Caki2 (cell line): ENCODE measurements around the gene ERICH6. TPM values are rescaled to one million over a fixed set of nuclear protein-coding genes. Genes with fewer than 3 reads are reported as not detected.
A peak's percentile ranks its signal among the peaks of the same experiment; 100 is the strongest.

Experiments
- DNase-seq: peaks from one replicate; pipeline ENCODE4 v3.0.0-alpha.2; 2015; ENCODE audit warnings: low read depth
- in situ Hi-C: cut with HindIII; loops from 2 replicates; pipeline ENCODE4 v1.10.0; 2016; ENCODE audit warnings: low sequenced_read_pairs, low pct_unique_long_range_greater_than_20kb, mixed read lengths
- total RNA-seq: library from RNA; depleted of rRNA; stranded (reverse); fragments of >200 nt; shearing (Covaris generic); gene quantifications from 2 replicates; pipeline ENCODE4 v1.2.3, GENCODE V29; 2014; ENCODE audit warnings: low replicate concordance

Gene ERICH6
- total RNA-seq, 1 experiment from 2014 or later, result not detected

DNA sequence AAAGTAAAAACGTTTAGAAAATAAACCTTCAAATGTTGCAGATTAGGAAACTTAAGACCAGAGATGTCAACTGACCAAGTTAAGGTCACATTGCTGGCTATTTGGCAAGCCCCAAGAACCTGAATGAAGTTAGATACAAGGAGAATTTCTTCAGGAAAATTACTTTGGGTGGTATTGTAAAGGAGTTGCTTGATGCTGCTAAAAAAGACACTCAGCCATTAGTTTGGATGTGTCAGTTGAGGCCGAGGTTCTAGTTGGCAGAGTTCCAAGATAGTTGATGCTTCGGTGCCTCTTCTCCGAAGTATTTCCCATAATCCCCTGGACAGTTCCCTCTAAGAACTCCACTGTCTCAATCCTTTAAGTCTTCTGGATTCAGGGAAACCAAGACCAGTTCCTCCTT is 35.0 kb upstream of the ERICH6 start:
- DNase-seq, result peak; percentile 30
- in situ Hi-C loops, result no loop called here

DNA sequence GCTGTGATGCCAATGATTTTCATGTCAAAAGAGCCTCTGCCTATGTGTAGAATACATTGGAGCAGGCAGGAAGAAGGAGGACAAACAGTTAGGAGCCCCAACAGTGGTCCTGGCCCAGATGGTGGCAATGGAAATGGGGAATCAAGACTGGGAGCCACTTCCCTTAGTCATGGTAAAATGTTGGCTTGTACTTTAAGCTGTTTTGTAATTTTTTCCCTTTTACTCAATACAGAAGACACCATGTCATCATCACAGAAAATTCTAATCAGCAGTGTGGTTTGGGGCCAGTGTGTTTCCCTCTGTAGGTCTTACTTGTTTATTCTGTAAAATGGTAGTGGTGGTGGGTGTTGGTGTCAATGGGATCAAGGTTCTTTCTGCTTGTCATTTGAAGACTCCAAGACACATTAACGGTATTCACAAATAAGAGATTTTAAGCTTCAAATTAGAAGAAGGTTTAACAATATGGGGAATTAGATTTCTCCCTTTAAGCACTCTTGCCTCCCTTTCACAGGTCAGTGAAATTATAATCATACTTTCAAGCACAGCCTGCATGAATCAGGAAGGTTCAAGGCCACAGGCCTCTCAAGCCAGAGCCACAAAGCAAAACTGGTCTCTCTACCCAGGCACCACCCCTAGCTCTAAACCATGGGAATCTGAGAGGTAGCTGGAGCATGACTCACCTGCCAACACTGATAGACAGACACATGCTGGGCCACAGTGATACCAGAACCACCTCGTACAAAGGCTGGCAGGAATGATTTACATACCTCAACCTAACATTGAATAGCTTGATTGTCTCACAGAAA is 34.4 kb upstream of the ERICH6 start:
- DNase-seq, result no peak

DNA sequence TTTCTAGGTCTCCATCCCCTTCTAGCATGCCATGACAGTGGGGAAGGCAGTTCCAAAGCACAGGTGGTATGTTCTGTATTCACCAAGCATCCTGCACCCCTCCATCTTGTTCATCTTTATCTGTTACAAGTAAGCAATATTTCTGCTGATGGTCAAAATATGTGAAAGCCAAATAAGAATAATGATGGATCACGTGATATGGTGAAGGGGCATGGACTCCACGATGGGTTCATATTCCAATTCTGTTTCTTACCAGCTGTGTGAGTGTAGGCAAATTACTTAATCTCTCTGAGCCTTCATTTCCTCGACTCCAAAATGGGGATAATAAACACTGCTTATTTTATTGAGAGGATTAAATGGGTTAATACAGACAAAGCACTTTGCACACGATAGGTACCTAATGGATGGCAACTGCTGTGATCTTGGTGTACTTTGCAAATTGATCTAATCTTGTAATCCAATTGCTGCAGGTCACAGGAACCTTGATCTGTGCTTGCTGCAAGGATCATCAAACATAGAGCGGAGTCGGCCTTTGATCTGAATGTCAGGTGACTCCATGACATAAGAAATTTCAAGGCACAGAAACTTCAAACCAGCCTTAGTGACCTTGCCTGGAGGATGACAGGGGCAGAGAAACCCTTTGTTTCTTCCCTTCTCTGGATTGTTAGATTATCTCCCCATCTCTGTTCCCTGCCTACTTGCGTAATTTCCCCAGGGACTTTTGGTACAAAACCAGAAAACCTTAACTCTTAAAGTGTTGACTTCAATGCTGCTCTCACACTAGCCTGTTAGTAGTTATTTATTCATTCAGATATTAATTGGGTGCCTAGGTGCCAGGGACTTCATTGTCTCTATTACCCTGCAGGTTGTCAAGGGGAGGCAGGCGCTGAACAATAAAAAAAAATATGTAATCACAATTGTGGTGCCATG is 33.4 kb upstream of the ERICH6 start:
- no peak for DNase-seq
- in situ Hi-C loops, result no loop called here

More for the DNA sequence above, 34.4 kb upstream of the ERICH6 start:
- in situ Hi-C loops, result no loop called here

DNA sequence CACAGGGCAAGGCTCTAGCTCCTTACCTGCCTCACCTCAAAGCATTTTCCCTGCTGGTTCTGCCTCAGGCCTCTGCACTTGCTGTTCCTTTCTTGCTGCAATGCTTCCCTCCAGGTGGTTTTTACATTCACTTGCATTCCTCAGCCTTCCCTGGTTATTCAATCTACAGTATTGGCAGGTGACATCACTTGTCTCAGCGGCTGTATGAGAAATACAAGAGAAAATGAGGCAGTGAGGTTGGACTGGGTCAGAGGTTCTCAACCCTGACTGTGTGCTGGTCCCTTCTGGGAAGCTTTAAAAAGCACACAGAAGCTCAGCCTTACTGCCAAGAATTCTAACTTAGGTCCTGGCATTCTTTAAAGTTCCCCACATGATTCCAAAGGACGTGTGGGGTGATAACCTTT is 32.6 kb upstream of the ERICH6 start:
- no peak for DNase-seq
- in situ Hi-C loops, result no loop called here

DNA sequence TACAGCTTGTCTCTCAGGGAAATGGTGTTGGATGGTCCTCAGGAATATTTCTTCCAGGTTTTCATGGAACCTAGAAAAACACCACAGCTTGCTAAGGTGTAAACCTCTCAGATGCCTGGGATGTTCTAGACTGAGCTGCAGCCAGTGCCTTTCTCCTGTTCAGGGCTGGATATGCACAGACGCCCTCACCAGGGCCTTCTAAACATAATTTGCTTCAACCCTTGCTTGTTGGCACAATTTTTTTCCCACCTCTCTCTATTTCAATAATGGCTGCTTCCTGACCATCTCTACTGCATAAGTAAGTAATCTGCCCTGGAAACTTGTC is 31.0 kb upstream of the ERICH6 start:
- no peak for DNase-seq
- in situ Hi-C loops, result no loop called here

DNA sequence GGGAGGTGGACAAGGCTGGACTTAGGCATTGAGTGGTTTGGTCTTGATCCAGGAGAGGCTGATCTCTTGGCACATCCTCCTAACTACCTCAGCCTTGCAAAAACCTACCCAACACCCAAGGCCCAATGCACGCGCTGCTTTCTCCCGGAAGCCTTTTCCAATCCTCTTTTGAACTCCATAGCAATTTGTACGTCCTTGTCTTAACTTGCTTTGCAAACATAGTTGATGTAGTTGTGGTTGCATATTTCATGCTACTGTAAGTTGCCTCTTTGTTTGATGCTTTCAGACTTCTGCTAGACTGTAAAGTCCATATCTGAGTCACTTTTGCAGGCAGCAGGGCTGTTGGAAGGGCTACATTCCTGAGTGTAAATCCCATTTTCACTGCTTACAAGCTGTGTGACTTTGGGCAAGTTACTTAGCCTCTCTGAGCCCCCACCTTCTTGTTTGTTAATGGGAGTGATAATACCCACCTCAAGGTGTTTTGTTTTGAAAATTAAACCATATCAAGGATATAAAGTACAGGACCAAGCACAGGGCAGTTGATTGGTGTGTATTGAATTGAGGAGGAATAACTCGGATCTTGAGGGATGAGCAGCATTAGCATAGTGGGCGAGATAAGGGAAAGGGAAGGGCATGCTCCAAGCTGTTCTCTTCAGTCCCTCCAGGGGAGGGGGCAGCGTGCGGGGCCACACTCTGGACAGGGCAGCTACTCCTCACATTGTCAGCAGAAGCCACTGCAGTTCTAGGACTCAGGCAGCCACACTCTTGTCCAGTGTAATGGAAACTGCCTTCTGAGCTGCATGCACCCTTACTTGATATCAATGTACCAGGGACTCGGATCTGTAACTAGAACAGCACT is 30.4 kb upstream of the ERICH6 start:
- in situ Hi-C loops, result no loop called here
- no peak for DNase-seq

DNA sequence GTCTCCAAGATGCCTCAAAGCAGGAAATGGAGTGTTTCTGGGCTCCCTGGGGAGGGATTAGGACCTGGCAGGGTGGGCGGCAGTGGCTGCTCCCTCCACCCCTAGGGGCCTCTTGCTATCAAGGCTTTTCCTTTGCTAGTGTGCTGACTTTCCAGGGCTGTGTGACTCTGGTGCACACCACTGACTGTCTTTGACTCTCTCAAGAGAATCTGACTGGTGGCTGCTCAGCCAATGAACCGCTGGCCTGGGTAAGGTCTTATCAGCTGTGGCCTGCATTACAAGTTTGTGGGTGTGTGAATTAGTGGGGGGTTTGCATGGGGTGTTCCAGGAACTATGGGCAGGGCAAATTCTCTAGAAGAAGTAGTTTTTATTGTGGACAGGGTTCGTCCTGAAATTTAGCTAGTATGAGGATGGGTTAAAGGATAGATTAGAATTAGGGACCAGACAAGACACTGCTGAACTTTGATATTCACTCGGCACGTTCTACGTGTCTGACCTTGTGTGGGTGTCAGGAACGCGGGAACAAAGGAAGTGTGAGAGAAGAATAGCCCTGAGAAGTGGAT is 29.7 kb upstream of the ERICH6 start:
- no peak for DNase-seq

DNA sequence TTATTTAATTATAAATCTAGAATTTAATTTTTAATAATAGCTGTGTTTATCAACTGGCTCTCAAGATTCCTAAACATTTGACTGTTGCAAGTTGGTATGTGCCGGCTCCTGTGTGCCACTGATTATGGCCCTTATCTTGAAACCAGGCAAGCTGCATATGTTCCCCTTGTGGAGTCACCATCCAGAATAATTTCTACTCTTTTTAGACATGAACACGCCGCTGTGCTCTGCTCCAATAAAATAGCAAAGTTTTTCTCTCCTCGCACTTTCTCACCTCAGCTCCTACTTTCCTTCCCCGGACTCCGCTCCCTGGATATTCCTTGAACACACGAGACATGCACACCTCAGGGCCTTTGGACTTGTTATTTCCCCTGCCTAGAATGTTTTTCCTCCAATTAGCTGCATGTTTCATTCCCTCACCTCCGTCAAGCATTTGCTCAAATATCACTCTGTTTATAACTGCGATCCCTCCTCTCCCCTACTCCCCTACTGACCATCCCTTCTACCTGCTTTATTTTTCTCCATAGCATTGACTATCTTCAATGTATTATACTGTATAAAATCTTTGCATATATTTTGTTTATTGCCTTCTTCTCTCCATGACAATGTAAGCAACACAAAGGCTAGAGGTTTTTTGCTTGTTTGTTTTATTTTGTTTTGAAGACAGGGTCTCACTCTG is 26.1 kb upstream of the ERICH6 start:
- DNase-seq, result no peak
- in situ Hi-C loops, result no loop called here

More for the DNA sequence above, 29.7 kb upstream of the ERICH6 start:
- in situ Hi-C loops, result no loop called here

DNA sequence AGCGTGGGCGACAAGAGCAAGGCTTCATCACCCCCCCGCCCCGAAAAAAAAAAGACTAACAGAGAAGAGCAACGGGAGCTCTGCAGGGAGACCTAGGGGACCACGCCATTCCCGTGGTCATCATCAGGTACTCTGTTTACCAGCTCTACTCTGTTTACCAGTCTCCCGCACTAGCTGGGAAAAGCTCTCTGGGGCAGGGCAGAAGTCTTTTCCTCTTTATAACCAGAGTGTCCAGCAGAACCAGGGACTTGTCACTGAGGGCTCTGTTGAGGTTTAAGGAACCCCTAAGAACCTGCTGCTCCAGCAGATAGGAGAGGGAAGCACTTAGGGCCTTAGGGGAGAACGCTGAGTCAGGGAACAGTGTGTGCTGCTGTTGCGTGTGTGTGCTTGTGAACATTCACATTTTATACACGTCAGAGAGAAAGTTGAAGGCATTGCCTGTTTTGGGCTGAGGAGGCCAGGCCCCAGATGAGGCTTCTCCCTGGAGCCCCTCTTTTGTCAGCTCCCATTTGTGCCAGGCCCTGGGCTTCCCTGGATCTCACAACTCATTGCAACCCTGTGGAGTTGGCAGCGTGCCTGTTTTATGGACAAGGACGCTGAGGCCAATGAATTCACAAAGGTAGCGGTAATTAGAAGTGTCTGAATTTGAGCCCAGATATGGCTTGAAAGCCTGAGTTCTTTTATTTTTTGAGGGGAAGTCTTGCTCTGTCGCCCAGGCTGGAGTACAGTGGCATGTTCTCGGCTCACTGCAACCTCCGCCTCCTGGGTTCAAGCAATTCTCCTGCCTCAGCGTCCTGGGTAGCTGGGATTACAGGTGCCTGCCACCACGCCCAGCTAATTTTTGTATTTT is 24.2 kb upstream of the ERICH6 start:
- DNase-seq, result no peak
- in situ Hi-C loops, result no loop called here

DNA sequence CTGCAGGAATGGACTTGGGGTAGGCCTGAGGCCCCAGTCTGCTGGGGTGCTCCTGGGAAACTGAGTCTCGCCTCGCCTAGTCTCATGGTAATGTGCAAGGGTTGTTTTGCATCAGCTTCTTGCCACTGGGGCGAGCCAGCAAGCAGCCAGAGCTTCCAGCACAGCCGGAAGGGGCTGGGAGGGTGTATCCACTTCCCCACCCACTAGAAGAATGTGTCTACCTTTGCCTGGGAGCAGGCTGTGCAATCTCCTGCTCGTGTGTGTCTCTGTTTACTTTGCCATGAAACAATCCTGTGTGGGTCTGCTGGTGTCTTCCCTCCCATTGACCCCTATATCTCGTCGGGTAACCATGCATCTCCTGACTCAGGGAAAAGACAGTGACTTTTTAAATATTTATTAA is 21.8 kb upstream of the ERICH6 start:
- in situ Hi-C loops, result no loop called here
- no peak for DNase-seq

DNA sequence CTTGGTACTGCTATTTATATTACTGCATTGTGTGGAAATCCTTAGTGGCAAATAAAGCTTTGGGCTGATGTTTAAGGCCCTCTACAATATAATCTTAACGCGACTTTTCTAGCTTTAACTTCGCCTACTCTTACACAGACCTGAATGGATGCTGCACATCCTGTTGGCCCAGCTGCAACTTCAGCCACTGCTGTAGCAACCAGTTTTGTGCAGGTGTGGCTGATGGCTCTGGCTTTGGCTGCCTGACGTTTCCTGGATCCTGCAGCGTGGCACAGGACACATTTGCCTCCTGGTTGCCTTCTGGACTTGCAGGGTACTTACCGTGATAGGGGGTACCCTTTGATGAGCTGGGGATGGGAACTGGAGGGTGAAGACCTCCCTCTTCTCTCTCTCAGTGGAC is 20.2 kb upstream of the ERICH6 start:
- in situ Hi-C loops, result no loop called here
- no peak for DNase-seq

DNA sequence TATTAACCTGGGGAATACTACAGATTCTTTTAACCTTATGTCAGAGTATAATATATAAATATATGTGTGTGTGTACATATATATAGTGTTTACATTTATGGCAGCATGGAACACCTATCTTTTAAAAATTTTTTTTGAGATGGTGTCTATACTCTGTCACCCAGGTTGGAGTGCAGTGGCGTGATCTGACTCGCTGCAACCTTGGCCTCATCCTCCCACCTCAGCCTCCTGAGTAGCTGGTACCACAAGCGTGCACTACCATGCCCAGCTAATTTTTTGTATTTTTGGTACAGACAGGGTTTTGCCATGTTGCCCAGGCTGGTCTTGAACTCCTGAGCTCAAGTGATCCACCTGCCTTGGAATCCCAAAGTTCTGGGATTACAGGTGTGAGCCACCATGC is 18.5 kb upstream of the ERICH6 start:
- in situ Hi-C loops, result no loop called here
- no peak for DNase-seq

DNA sequence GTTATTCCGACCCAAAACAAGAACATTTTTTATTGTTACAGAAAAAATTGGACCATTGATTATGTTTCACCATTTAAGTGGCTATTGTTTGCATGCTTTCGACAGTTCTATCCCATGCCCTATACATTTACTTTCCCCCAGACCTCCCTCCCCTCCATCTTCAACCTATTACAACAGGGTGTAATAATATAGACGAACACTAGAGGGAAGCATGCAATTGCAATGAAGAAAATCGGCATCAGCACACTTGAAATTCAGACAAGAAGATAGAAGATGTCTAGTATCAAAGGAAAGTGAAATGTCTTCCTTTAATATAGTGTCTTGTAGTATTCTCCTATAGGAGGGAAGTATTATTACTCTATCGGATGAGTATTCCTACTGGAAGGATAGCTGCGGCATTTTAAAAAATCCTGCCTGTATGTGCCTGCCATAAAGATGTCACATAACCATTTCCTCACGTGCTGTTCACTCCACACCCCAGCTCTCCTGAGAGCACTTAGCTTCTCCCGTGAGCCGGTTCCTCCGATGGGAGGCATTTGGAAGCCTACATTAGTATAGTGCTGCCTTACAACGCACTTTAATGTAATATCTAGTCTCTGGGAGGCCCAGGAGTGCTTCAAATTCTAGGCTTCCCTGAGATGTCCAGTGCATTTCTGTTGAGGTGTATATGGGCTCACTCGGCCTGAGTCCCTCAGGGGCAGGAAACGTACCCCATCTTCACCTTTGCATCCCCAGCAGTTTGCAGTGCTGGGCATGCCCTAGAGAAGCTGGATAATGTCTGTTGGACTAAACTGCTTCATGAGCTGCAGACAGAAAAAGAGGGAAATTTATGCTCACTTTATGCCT is 17.8 kb upstream of the ERICH6 start:
- DNase-seq, result peak; percentile 67
- in situ Hi-C loops, result no loop called here

DNA sequence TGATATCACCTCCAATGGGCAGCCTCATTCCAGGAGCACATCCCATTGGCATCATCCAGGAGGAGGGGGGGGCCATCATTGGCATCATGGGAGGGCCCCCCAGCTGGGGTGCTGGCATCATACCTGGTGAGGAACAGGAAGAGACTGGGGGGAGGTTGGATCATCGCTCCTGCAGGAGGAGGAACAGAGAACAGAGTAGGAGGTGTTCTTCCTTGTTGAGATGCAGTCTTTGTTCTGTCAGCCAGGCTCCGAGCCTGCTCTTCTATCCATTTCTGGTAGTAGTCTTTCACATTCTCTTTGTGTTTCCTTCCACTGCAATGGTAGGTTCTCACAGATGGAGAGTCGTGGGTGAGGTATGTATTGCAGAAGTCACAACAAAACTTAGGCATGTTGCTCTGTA is 16.7 kb upstream of the ERICH6 start:
- in situ Hi-C loops, result no loop called here
- no peak for DNase-seq

DNA sequence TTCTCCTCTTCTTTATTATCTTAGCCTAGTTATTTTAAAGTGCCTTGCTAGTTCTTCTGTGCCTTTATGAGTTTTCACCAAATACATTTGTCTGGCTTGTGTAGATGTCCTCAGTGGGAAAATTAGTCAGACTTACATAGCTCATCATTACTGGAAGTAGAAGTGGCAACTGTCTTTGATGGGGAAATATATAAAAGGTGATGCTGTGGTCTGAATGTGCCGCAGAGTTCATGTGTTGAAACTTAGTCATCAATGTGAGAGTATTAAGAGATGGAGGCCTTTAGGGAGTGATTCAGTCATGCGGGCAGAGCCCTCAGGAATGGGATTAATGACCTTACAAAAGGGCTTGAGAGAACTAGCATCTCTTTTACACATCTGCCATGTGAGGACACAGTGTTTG is 6.4 kb upstream of the ERICH6 start:
- in situ Hi-C loops, result no loop called here
- DNase-seq, result no peak

DNA sequence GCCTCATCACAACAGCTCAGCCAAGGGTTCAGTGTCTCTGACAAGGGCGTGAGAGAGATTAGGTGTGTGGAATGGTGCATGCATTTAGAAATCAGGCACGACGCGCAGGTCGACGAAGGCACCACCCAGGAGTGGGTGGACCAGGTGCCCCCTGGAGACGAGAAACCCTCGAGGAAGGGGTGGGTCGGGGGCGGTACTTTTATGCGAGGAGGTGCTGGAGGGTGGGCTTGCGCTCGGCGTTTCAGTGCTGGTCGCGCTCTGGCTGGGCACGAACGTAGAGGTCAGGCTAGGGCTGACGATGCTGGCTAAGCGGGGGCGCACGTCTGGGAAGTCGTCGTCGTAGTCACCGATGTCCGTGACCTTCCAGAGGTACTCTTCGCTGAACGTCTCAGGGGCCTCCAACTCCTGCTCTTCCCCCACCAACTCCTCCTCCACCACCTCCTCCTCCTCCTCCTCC is 393 bp downstream of the ERICH6 start:
- in situ Hi-C loops, result no loop called here
- DNase-seq, result peak; percentile 38
